GM19238 (cell line): ENCODE results near the gene SMIM35.
"Not testable (repeated sequence)": the region's sequence is repeated elsewhere in the genome, so short reads cannot be mapped to it uniquely, and the experiment has no call there.

Source experiments
- DNase-seq: peaks from one replicate; pipeline ENCODE4 v3.0.0; 2011; ENCODE audit warnings: low spot score; ENCODE audit not compliant: insufficient read length

SMIM35 gene

GRCh38 chr11:118082880-118083552 lies 3.7 kb downstream of the SMIM35 start:
- no peak for DNase-seq

DNA sequence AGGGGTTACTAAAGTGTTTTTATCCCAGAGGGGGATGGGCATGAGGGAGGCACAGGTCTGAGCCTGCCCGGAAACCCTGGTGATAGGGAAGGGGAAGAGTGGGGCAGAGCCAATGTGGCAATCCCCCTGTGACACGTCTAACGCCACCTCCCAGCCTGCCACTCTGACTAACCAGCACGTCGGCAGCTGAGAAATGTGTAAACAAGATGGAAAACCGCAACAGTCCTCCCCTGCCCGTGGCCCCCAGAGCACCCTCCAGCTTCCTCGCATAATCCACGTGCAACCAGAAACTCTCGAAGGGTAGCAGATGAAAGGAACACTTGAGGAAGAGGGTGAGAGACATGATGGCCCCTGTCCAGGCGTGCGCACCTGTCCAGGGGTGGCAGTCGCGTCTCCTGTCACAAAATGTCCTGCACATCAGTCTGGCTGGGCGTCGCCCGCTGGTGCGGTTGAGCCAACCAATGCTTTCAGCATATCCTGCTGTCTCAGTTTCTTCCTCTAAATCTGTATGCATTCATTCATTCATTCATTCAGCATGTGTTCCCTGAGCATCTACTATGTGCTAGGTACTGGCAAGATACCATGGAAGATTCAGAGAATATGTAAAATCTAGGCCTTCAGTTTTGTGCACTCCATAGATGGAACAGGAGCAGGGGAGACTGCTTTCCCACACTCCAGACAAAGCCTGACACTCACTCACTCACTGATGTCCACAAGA lies 5.4 kb downstream of the SMIM35 start:
- no peak for DNase-seq

GRCh38 chr11:118080296-118080695 lies 6.5 kb downstream of the SMIM35 start:
- DNase-seq, result no peak

DNA sequence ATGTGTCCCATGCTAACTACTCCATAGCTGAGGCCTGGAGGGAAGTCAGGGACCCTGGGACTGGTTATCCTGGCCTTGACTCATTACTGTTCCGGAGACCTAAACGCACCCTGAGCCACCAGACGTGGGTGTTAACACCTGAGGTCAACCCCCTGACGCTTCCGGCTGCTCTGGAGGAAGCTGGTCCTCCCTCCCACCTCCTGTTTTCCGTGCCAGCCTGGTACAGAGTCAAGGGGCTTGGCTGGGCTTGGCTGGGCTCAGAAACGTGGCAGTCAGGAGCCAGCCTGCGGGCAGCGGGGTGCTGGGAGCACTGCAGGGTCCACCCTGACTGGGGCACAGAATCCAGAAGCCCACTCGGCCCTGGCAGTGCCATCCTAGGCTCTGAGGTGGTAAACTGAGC lies 7.3 kb downstream of the SMIM35 start:
- DNase-seq, result no peak

DNA sequence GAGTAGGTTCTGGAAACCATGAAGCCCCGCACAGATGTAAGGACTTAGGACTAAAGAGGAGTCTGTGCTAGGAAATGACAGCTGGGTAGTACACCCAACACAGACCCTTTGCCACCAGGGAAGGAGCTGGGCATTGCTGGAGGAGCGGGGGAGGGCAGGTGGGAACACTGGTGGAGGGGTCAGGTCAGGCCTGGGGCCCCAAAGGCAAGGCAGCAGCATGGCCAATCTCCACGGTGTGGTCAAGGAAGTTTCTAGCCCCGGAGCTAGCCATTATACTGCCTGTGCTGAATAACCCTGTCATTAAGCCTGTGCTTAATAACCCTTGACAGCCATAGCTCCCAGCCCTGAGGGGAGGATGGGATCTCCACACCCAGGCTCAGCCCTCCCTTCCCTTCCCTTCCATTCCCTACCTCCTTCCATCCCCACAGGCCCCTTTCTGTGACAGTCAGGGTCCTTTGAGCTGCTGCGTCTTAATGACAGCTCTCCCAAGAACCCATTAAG lies 7.8 kb downstream of the SMIM35 start:
- no peak for DNase-seq

GRCh38 chr11:118076754-118077281 lies 9.9 kb downstream of the SMIM35 start, which contains the start of gene TMPRSS4:
Gene TMPRSS4 (plus strand): TSS chr11:118077078. CDS start chr11:118077303, 225 bp downstream.
- no peak for DNase-seq

DNA sequence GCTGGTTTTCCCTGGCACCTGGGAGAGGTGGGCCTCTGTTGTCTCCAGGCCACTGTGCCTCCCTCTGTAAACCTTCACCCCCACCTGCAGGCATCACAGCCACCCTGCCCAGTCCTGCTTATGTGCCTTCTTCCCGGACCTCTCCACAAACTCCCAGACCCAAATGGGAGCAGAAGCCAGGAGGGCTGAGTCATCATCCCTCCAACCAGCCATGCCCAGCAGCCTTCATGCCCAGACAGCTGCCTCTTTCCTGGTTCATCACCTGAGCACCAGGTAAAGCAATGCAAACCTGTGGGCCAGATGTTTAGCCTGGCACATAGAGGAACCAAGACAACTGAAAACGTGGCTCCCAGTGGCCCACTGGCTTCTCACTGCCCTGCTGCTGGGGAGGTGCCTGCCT lies 12.0 kb downstream of the SMIM35 start:
- no peak for DNase-seq

DNA sequence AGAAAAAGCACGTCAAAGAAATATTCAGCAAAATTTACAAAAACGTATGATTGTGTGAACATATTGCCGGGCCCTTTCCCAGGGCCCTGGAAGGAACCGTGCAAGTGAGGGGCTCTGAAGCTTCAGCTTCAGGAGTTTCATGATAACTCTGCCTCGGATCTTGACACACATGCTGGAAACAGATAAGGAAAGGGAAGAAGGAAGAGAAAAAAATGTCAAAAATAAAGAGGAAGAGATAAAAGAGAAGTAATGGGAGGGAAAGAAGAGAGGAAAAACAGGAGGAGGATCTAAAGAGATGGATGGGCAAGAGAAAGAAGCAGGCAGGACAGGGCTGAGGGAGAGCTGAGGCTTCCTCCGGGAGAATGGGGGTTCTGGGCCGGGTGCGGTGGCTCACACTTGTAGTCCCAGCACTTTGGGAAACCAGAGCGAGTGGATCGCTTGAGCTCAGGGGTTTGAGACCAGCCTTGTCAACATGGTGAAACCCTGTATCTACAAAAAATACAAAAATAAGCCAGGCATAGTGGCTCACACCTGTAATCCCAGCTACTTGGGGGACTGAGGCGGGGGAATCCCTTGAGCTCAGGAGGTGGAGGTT lies 12.6 kb downstream of the SMIM35 start:
- DNase-seq, result no peak

GRCh38 chr11:118073554-118073953 lies 13.2 kb downstream of the SMIM35 start:
- no peak for DNase-seq

- DNase-seq, result no peak
These were observed 15.2 kb downstream of the SMIM35 start for GRCh38 chr11:118071416-118072030.

- DNase-seq, result no peak
These were observed 17.7 kb downstream of the SMIM35 start for GRCh38 chr11:118068945-118069612.

DNA sequence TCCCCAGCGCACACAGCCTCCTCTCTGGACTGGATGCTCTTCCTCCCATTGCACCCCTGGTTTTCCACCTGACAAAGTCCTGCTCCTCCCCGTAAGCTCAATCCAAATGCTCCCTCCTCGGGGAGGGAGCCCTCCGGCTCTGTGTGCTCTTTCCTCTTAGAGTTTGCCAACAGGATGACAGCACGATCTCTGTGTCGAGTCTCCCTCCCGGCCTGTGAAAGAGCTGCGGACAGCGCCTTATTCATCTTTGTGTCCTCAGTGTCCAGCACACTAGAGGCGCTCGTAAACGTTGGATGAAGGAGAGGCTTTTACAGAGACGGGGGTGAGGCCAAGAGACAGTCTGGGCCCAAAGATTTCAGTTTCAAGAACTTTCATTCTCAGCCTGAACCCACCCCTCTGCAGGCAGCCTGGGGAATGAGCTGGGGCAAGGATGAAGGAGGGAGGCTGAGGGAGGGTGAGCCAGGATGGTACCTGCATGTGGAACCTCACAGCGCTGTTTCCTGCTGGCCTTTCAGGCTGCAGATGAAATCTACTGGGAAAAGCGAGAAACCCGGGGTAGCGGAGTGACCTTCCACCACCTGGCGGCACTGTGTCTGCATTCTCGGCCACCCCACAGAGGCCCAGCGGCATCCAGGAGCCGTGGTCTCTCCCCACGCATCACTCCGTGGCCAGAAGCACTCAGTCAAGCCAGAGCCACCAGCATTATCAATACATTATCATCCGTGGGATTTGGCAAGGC lies 18.4 kb downstream of the SMIM35 start:
- no peak for DNase-seq

DNA sequence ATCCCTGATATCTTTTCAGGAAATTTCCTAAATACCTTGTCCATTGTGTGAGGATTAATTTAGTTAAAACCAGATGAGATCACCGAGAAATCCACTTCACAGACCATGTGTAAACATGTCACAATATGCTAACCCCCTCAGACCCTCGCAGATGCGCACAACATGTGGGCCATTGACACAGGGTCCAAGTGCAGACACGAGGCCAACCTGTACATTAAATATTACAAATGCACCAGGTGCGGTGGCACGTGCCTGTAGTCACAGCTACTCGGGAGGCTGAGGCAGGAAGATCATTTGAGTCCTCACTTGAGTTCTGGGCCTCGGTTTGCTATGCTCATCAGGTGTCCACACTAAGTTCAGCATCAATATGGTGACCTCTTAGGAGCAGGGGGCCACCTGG lies 19.8 kb downstream of the SMIM35 start:
- no peak for DNase-seq

- no peak for DNase-seq
These were observed 21.4 kb downstream of the SMIM35 start for GRCh38 chr11:118065384-118065783.

GRCh38 chr11:118064956-118065355 lies 21.8 kb downstream of the SMIM35 start:
- no peak for DNase-seq

GRCh38 chr11:118062631-118063030 lies 24.1 kb downstream of the SMIM35 start:
- not testable (repeated sequence) for DNase-seq

DNA sequence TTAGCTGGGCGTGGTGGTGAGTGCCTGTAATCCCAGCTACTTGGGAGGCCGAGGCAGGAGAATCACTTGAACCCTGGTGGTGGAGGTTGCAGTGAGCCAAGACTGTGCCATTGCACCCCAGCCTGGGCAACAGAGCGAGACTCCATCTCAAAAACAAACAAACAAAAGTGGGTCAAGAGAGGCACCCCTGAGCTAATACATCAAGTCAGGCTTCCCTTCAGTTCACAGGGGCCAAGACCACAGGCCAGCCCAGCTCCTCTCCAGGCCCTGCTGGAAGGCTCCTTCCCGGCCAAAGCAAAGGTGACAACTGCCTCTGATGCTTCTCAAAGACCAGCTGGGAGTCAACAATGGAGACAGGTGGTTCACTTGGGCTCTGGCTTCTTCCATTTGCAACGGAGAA lies 24.6 kb downstream of the SMIM35 start:
- not testable (repeated sequence) for DNase-seq

DNA sequence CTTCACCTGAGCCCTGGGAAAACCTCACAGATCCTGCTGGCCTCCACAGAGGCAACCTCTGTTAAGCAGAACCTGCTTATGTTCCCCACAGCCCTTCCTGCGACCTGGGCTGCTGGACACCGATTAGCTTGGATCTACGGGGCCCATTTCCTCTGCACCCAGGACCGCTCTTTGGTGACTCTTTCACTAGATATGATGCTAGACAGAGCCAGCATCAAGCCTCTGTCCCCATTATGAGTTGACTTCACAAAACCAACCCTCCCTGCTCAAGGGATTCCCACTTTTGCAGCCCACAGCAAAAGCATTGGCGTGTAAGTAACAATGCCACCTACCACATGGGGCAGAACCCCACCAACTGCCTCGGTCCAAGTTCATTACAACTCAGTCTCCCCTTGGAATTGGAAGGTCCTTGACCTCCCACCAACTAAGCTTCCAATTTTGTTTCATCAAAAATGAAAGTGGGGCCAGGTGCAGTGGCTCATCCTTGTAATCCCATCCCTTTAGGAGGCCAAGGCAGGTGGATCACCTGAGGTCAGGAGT lies 25.1 kb downstream of the SMIM35 start:
- no peak for DNase-seq

DNA sequence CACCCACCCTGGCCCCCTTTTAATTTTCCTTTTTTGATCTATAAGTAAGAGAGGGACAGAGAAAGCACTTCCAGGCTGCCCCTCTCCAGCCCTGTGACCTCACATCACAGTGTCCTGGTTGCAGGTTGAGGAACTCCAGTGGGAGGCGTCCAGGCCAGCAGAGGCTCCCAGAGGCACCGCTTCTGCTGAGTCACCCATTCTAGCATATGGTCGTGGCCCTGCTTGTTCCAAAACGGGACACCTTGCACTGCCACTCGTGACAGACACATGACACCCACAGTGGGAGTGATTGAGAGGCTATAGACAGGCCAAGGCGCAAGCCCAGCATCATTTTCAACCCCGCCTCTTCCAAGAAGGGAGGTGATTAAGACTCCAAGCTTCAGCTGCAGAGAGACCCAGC lies 25.9 kb downstream of the SMIM35 start:
- DNase-seq, result no peak

DNA sequence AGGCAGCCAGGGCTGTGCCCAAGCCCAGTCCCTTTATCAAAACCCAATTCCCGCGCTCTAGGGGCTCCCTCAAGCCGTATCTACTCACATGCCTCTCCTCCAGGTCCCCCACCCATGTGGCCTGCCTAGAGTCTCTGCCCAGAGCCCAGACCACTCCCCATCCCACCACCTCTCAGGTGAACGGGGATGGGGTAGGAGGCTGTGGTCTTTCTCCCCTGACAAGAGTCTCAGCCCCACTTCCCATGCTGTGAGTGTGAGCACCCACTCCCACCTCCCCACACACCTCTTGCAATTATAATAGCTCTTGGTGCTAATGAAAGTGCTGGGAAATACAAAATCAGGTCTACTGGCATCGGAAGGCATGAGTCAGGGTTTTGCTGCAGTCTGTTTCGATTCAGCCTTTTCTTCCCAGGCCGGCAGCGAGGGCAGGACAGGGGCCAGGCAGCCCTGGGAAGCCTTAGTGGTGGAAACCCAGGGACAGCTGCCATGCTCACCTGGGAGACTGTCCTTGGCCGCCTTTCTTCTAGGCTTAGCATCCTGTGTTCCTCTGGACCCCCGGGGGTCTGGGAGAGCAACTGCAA lies 26.6 kb downstream of the SMIM35 start:
- no peak for DNase-seq
